K562 (cell line): ENCODE data around the gene COPB2. TPM values are rescaled to one million over a fixed set of nuclear protein-coding genes. Genes with fewer than 3 reads are reported as not detected.

ENCODE experiments used
- ATAC-seq: fragments of 200-7000 bp; cut with Tn5 transposase; 3 replicates; pipeline ENCODE4 v1.9.1; 2020; ENCODE audit warnings: moderate library complexity
- BruUV-seq: library from RNA; stranded (reverse); fragments of 400-500 nt; replicated peaks from 2 replicates; lab custom pipeline; 2021; lab: Mats Ljungman, UMichigan
- CTCF ChIA-PET: fragments of 300-600 bp; formaldehyde crosslinking; extraction: SDS; loops from one replicate; lab custom pipeline; 2021; ENCODE audit warnings: low intra/inter-chr PET ratio; lab: Yijun Ruan, JAX
- POLR2A ChIA-PET: fragments of 300-600, 350-650 bp; sonication (Branson Sonifier 250); formaldehyde crosslinking; extraction: SDS; loops from one replicate; lab custom pipeline; 2021; ENCODE audit warnings: antibody characterized with exemption, inconsistent platforms; lab: Yijun Ruan, JAX
- DNase-seq, 4 experiments: peaks; one replicate each; pipeline versions ENCODE4 v3.0.0 to v3.0.0-alpha.2; 2011 to 2018; ENCODE audit warnings: low spot score in 3 of 4, mixed read lengths in 3 of 4; ENCODE audit errors: extremely low read depth in 1 of 4
- FAIRE-seq: peaks from 2 replicates; lab custom pipeline; 2011; peaks lifted over from hg19 to GRCh38; lab: Jason Lieb, UNC
- H2AFZ ChIP-seq: 2 replicates; pipeline ENCODE4 v1.6.0; 2011; ENCODE audit warnings: low read depth, low read length, control low read depth, inconsistent platforms
- H3K27ac ChIP-seq: fragments of 200-600 bp; 3 replicates; pipeline ENCODE4 v1.8.0; 2011; ENCODE audit warnings: low read depth, mild to moderate bottlenecking, control low read depth, inconsistent platforms, low read length, moderate library complexity, mixed read lengths; ENCODE audit errors: extremely low read depth
- H3K27me3 ChIP-seq, 2 experiments: fragments of 300-600 bp in 1 of 2; 2 replicates in 1 of 2; 3 replicates in 1 of 2; pipeline versions ENCODE4 v1.6.0 to v1.8.0; 2011; ENCODE audit warnings: inconsistent platforms in 2 of 2, low read length in 2 of 2, mild to moderate bottlenecking in 1 of 2, mixed read lengths in 1 of 2, moderate library complexity in 1 of 2; ENCODE audit not compliant: control insufficient read depth in 2 of 2, insufficient read depth in 2 of 2
- H3K36me3 ChIP-seq: fragments of 300-600 bp; 3 replicates; pipeline ENCODE4 v1.8.0; 2011; ENCODE audit warnings: mild to moderate bottlenecking, low read length, inconsistent platforms; ENCODE audit not compliant: control insufficient read depth, insufficient read depth
- H3K4me1 ChIP-seq, 2 experiments: fragments of 200-600 bp in 1 of 2; replicated peaks in 1 of 2; 2 replicates in 1 of 2; 3 replicates in 1 of 2; pipeline versions ENCODE4 v1.5.1 to v1.8.0; 2011; ENCODE audit warnings: inconsistent platforms in 2 of 2, low read length in 2 of 2, mild to moderate bottlenecking in 1 of 2, mixed read lengths in 1 of 2, moderate library complexity in 1 of 2; ENCODE audit not compliant: control insufficient read depth in 2 of 2, insufficient read depth in 2 of 2
- H3K4me2 ChIP-seq: 2 replicates; pipeline ENCODE4 v1.6.1; 2011; ENCODE audit warnings: low read length, control low read depth, inconsistent platforms, mixed read lengths; ENCODE audit not compliant: insufficient read depth
- H3K4me3 ChIP-seq: fragments of 200-600 bp; sonication (generic), shearing (Covaris generic); 2 replicates; pipeline ENCODE4 v1.5.1; 2016; ENCODE audit warnings: control low read depth, inconsistent platforms
- H3K79me2 ChIP-seq: fragments of 200-600 bp; 3 replicates; pipeline ENCODE4 v1.8.0; 2011; ENCODE audit warnings: low read length, inconsistent platforms; ENCODE audit not compliant: control insufficient read depth, insufficient read depth
- H3K9ac ChIP-seq, 2 experiments: 2 replicates each; pipeline versions ENCODE4 v1.6.0 to v1.6.1; 2011; ENCODE audit warnings: low read depth in 2 of 2, low read length in 2 of 2, control low read depth in 1 of 2, inconsistent platforms in 1 of 2, mild to moderate bottlenecking in 1 of 2, mixed read lengths in 1 of 2; ENCODE audit not compliant: insufficient read depth in 1 of 2
- H3K9me1 ChIP-seq: one replicate; pipeline ENCODE4 v1.6.0; 2011; ENCODE audit warnings: inconsistent platforms, mild to moderate bottlenecking, low read length, moderate library complexity; ENCODE audit not compliant: control insufficient read depth, insufficient read depth
- H3K9me3 ChIP-seq: replicated peaks from 2 replicates; pipeline ENCODE4 v1.5.1; 2011; ENCODE audit warnings: low read depth, low read length, inconsistent platforms; ENCODE audit not compliant: control insufficient read depth, insufficient read depth
- H4K20me1 ChIP-seq: replicated peaks from 2 replicates; pipeline ENCODE4 v1.6.1; 2011; ENCODE audit warnings: low read length, inconsistent platforms, mixed read lengths; ENCODE audit not compliant: control insufficient read depth, insufficient read depth
- ARID3A ChIP-seq: IDR thresholded peaks from 2 replicates; pipeline ENCODE4 v1.6.1; 2012; ENCODE audit warnings: low read depth, low read length, improper control_type of control experiment, borderline replicate concordance
- CEBPZ ChIP-seq: fragments of 150-350 bp; IDR thresholded peaks from 2 replicates; pipeline ENCODE4 v1.6.1; 2014; ENCODE audit warnings: low read depth, mild to moderate bottlenecking, low read length, borderline replicate concordance
- MEF2D ChIP-seq: conservative IDR thresholded peaks from 2 replicates; pipeline ENCODE4 v1.6.1; 2016; ENCODE audit warnings: low read depth, missing genetic modification characterization, missing compliant biosample characterization
- TFAP4 ChIP-seq: sonication (generic); formaldehyde crosslinking; IDR thresholded peaks from 2 replicates; pipeline ENCODE4 v1.8.0; 2022; ENCODE audit warnings: missing genetic modification reagents, mild to moderate bottlenecking, moderate library complexity, borderline replicate concordance
- ZBTB33 ChIP-seq: sonication (generic); formaldehyde crosslinking; IDR thresholded peaks from 2 replicates; pipeline ENCODE4 v1.8.1; 2023; ENCODE audit warnings: mild to moderate bottlenecking, missing genetic modification reagents
- ZBTB8A ChIP-seq: fragments of 450-650 bp; IDR thresholded peaks from 2 replicates; pipeline ENCODE4 v1.6.1; 2018; ENCODE audit warnings: mild to moderate bottlenecking, moderate library complexity; ENCODE audit not compliant: partially characterized antibody
- ZNF518B ChIP-seq: fragments of 250-450 bp; sonication (Bioruptor Pico); IDR thresholded peaks from 2 replicates; pipeline ENCODE4 v1.5.0; 2021; ENCODE audit warnings: mild to moderate bottlenecking, moderate library complexity
- ZNF561 ChIP-seq: fragments of 450-650 bp; formaldehyde crosslinking; conservative IDR thresholded peaks from 2 replicates; pipeline ENCODE4 v1.4.0; 2020; ENCODE audit warnings: mild to moderate bottlenecking, moderate library complexity
- ZNF76 ChIP-seq: fragments of 250-450 bp; sonication (Bioruptor Pico); IDR thresholded peaks from 2 replicates; pipeline ENCODE4 v1.4.0; 2020; ENCODE audit warnings: mild to moderate bottlenecking, moderate library complexity, borderline replicate concordance
- ZSCAN29 ChIP-seq: fragments of 450-650 bp; IDR thresholded peaks from 2 replicates; pipeline ENCODE4 v1.6.1; 2017
- WGBS: fragments of 100-300 bp; shearing (Covaris generic); methylation state at CpG from one replicate; pipeline ENCODE4 v1.1.6; 2016; ENCODE audit warnings: low coverage, mixed read lengths; ENCODE audit not compliant: insufficient coverage; ENCODE audit errors: missing lambda C conversion rate; 5-methylcytosine and 5-hydroxymethylcytosine counted together
- in situ Hi-C: fragments of 300-500 bp; cut with MboI; formaldehyde crosslinking; loops from 4 replicates; pipeline ENCODE4 v1.15.0; 2018; ENCODE audit warnings: inconsistent platforms, mixed read lengths
- intact Hi-C: fragments of 100-400 bp; cut with micrococcal nuclease; formaldehyde crosslinking; loops from 2 replicates; pipeline ENCODE4 v1.14.2; 2022
- polyA plus RNA-seq, 8 experiments: library from polyadenylated mRNA; depleted of rRNA in 4 of 8; stranded (reverse) in 5 of 8; unstranded in 3 of 8; fragments of >200 nt; fragmentation: Nextera tagmentation in 2 of 8; fragmentation: Illumina TruSeq in 1 of 8; extraction: Ambion mirVana in 2 of 8; extraction: Trizol in 1 of 8; gene quantifications; 2 replicates each; pipeline versions ENCODE4 v1.2.1 to v1.2.3, GENCODE V29; 2011 to 2014; ENCODE audit warnings: inconsistent platforms in 1 of 8, missing spikeins in 1 of 8
- total RNA-seq, 7 experiments: library from RNA; depleted of rRNA in 6 of 7; stranded (reverse); fragments of >200 nt in 6 of 7; fragmentation: Illumina TruSeq in 2 of 7; extraction: Trizol in 2 of 7; gene quantifications; 2 replicates each; pipeline versions ENCODE4 v1.2.1 to v1.2.3, GENCODE V29; 2011 to 2021; ENCODE audit warnings: low replicate concordance in 1 of 7

COPB2 gene
- total and polyA plus RNA-seq, 9 of the 15 experiments (the other 6 are each of a cell fraction or from before 2014, with no cell fraction given): 64.3 to 189 (median 130) TPM

- FAIRE-seq (no peak), ATAC-seq (no peak), DNase-seq (no peak)
- ChIA-PET CTCF (no interaction called here), POLR2A (interaction anchor here (0.5 to 3.7 kb wide), 2 partner anchors 8 to 134 kb away, joined by 3 to 15 read pairs; no protein-coding TSS in a partner anchor)
- H3K9me3 ChIP-seq: no peaks in the 10 kb centered on the region
- H3K27ac ChIP-seq: no peak overlapping the region
- H3K4me3 ChIP-seq: no peak overlapping the region
- peaks cover 66% of the 10 kb centered on the region for H3K36me3 ChIP-seq
- peaks cover 42% of the 10 kb centered on the region for H3K79me2 ChIP-seq
- peaks cover 9 to 15% of the 10 kb centered on the region in 2 experiments; a peak in 3 of 5 replicates for H3K4me1 ChIP-seq
- H2AFZ ChIP-seq: no peak overlapping the region
- no TSS peak for BruUV-seq
- intact Hi-C loops (no loop called here), in situ Hi-C loops (no loop called here)
- WGBS: 90% methylated on average over 2 of the region's 2 CpGs
- no peak overlapping the region for H3K9ac ChIP-seq
- H3K9me1 ChIP-seq: peaks cover 3% of the 10 kb centered on the region
- no peaks in the 10 kb centered on the region for H3K27me3 ChIP-seq
- H3K4me2 ChIP-seq: no peak overlapping the region
- no peaks in the 10 kb centered on the region for H4K20me1 ChIP-seq
- TF ChIP-seq ZNF518B (CRISPR knock-in tag) (no peak), ARID3A (no peak), ZNF76 (CRISPR knock-in tag) (no peak), MEF2D (tag) (no peak), ZBTB33 (CRISPR knock-in tag) (no peak), ZSCAN29 (no peak), TFAP4 (CRISPR knock-in tag) (no peak), ZNF561 (CRISPR knock-in tag) (no peak), CEBPZ (no peak), ZBTB8A (no peak)
Measured at GRCh38 chr3:139346771-139347170, 42.7 kb downstream of the COPB2 start.
